Mucosa of descending colon (tissue), 3 donors: ENCODE data around the gene RAB11FIP2. TPM values are rescaled to one million over a fixed set of nuclear protein-coding genes. Genes with fewer than 3 reads are reported as not detected.
A peak's percentile ranks its signal among the peaks of the same experiment; 100 is the strongest.

ENCODE experiments used
- ATAC-seq: fragments of 200-7000 bp; cut with Tn5 transposase; one replicate; pipeline ENCODE4 v1.9.1; 2020; ENCODE audit warnings: mild to moderate bottlenecking, moderate library complexity
- DNase-seq, 3 donors: peaks; one replicate each; pipeline ENCODE4 v3.0.0-alpha.2; 2020
- H3K36me3 ChIP-seq: fragments of 200-600 bp; one replicate; pipeline ENCODE4 v1.8.0; 2021; ENCODE audit warnings: low read depth, mild to moderate bottlenecking
- H3K4me1 ChIP-seq: fragments of 200-600 bp; one replicate; pipeline ENCODE4 v1.8.0; 2021; ENCODE audit warnings: low read depth, mild to moderate bottlenecking
- H3K4me3 ChIP-seq: fragments of 200-600 bp; one replicate; pipeline ENCODE4 v1.8.0; 2021; ENCODE audit warnings: mild to moderate bottlenecking
- H3K9me3 ChIP-seq: fragments of 200-600 bp; one replicate; pipeline ENCODE4 v1.8.0; 2021; ENCODE audit warnings: mild to moderate bottlenecking
- intact Hi-C, 2 donors: fragments of 100-400 bp; cut with DNase I in 1 of 2; cut with micrococcal nuclease in 1 of 2; formaldehyde crosslinking; loops; one replicate each; pipeline versions ENCODE4 v1.11.0 to v1.11.1; 2022; cut with DNase I, micrococcal nuclease
- long read RNA-seq, 2 donors: library from polyadenylated mRNA; unstranded; transcript quantifications; one replicate each; pipeline ENCODE4 v2.0.0, GENCODE V29; 2019 to 2021
- total RNA-seq, 3 donors: library from RNA; stranded (reverse); fragmentation: NEBNext Ultra II Directional in 2 of 3; extraction: Animal tissue kit (Norgen Biotek cat#: 25700) in 2 of 3; gene quantifications; one replicate each; pipeline versions ENCODE4 v1.2.1 to v1.2.4, GENCODE V29; 2021 to 2023
- TF ChIP-seq, protein P1 (sequence below): fragments of 200-600 bp; IDR thresholded peaks from one replicate; pipeline ENCODE4 v1.8.0; 2022; ENCODE audit warnings: antibody characterized with exemption, mild to moderate bottlenecking
- donor health status: DM: no; HTN: no; CAD: no; lungs with moderate emphysema.
- donor health status: DM: no; HTN: no; CAD: no.
- donor health status: DM: no; HTN: yes; CAD: no.

The RAB11FIP2 gene, protein sequence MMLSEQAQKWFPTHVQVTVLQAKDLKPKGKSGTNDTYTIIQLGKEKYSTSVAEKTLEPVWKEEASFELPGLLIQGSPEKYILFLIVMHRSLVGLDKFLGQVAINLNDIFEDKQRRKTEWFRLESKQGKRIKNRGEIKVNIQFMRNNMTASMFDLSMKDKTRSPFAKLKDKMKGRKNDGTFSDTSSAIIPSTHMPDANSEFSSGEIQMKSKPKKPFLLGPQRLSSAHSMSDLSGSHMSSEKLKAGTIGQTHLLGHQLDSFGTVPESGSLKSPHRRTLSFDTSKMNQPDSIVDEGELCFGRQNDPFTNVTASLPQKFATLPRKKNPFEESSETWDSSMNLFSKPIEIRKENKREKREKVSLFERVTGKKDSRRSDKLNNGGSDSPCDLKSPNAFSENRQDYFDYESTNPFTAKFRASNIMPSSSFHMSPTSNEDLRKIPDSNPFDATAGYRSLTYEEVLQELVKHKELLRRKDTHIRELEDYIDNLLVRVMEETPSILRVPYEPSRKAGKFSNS
- 10 to 100 TPM in 1 of 3 donors, 1 to 10 TPM in 2; 8.1 to 34.6 (median 9.8) TPM for total RNA-seq
- long read RNA-seq, donor 1, full-length matches to known transcripts = 6 of 21 reads
- long read RNA-seq, donor 1, partial matches to known transcripts = 15 of 21 reads
- long read RNA-seq, donor 1, other reads (novel, unspliced or antisense) = 0 of 21 reads
- long read RNA-seq, donor 2 = 0 reads

- TF ChIP-seq, protein P1, sequence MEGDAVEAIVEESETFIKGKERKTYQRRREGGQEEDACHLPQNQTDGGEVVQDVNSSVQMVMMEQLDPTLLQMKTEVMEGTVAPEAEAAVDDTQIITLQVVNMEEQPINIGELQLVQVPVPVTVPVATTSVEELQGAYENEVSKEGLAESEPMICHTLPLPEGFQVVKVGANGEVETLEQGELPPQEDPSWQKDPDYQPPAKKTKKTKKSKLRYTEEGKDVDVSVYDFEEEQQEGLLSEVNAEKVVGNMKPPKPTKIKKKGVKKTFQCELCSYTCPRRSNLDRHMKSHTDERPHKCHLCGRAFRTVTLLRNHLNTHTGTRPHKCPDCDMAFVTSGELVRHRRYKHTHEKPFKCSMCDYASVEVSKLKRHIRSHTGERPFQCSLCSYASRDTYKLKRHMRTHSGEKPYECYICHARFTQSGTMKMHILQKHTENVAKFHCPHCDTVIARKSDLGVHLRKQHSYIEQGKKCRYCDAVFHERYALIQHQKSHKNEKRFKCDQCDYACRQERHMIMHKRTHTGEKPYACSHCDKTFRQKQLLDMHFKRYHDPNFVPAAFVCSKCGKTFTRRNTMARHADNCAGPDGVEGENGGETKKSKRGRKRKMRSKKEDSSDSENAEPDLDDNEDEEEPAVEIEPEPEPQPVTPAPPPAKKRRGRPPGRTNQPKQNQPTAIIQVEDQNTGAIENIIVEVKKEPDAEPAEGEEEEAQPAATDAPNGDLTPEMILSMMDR = no peak
- Histone ChIP-seq H3K4me3 (peak within 1 kb of the TSS; percentile 65), H3K4me1 (peaks cover 7% of the 10 kb centered on the region), H3K9me3 (no peaks in the 10 kb centered on the region), H3K36me3 (no peaks in the 10 kb centered on the region)
- peak; percentile 98 for DNase-seq
- intact Hi-C loops = no loop called here
- peak; percentile 98 for ATAC-seq
Observed at GRCh38 chr10:118046395-118047156, at the start of gene RAB11FIP2. Gene RAB11FIP2, minus strand, starts transcription at chr10:118046941. Its CDS starts 778 bp downstream, at chr10:118046163.

GRCh38 chr10:118096022-118096421 is 49.3 kb upstream of the RAB11FIP2 start:
- DNase-seq = no peak
- H3K4me3 ChIP-seq = no peak overlapping the region

GRCh38 chr10:118092209-118092608 is 45.5 kb upstream of the RAB11FIP2 start:
- Histone ChIP-seq H3K9me3 (no peaks in the 10 kb centered on the region), H3K4me3 (no peak overlapping the region), H3K4me1 (no peaks in the 10 kb centered on the region), H3K36me3 (no peaks in the 10 kb centered on the region)
- no peak for DNase-seq
- intact Hi-C loops = no loop called here
- TF ChIP-seq, protein P1 = no peak
- ATAC-seq = no peak

More at GRCh38 chr10:118096022-118096421, 49.3 kb upstream of the RAB11FIP2 start:
- no peak for ATAC-seq
- TF ChIP-seq, protein P1 = no peak
- H3K36me3 ChIP-seq = no peaks in the 10 kb centered on the region
- no peaks in the 10 kb centered on the region for H3K4me1 ChIP-seq
- intact Hi-C loops = no loop called here
- H3K9me3 ChIP-seq = no peaks in the 10 kb centered on the region

- ATAC-seq (no peak), DNase-seq (no peak)
- Histone ChIP-seq H3K4me1 (no peaks in the 10 kb centered on the region), H3K4me3 (no peak overlapping the region), H3K36me3 (no peaks in the 10 kb centered on the region), H3K9me3 (no peaks in the 10 kb centered on the region)
- TF ChIP-seq, protein P1 = no peak
- intact Hi-C loops = no loop called here
Observed at GRCh38 chr10:118080817-118081216, 34.1 kb upstream of the RAB11FIP2 start.

DNA sequence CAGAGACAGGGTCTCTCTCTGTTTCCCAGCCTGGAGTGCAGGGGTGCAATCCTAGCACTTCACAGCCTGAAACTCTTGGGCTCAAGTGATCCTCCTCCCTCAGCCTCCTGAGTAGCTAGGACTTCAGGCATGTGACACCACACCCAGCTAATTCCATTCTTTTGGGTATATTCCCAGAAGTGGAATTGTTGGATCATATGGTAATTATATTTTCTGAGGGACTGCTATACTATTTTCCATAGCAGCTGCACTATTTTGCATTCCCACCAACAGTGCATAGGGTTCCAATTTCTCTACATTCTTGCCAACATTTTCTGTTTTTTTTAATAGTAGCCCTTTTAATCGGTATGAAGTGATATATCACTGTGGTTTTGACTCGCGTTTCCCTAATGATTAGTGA is 30.0 kb upstream of the RAB11FIP2 start:
- Histone ChIP-seq H3K9me3 (no peaks in the 10 kb centered on the region), H3K4me3 (no peak overlapping the region), H3K4me1 (no peaks in the 10 kb centered on the region), H3K36me3 (no peaks in the 10 kb centered on the region)
- TF ChIP-seq, protein P1 = no peak
- intact Hi-C loops = no loop called here
- DNase-seq (no peak), ATAC-seq (no peak)
